NCI-H2107 (cell line): ENCODE data around the gene GFOD1.

Experiments
- DNase-seq: peaks from one replicate; lab custom pipeline; 2025; lab: John Stamatoyannopoulos, UW

Gene GFOD1

DNA sequence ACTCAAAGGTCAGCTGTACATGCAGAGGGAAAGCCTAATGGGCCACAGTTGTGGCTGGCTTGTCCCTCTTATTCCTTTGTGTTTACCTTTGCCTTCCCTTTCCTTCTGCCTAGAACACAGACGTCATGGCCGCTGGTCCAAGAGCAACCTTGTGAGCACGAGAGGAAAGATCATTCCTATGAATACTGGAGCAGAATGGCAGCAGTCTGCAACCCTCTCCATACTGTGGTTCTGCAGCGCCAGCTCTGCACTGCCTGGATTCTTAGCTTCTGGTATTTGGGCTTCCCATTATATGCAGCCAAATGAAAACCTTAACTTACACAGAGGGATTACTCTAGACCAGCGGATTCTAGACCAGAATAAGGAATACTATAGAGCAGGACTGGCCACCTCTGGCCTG, 171.5 kb downstream of the GFOD1 start:
- no peak for DNase-seq

DNA sequence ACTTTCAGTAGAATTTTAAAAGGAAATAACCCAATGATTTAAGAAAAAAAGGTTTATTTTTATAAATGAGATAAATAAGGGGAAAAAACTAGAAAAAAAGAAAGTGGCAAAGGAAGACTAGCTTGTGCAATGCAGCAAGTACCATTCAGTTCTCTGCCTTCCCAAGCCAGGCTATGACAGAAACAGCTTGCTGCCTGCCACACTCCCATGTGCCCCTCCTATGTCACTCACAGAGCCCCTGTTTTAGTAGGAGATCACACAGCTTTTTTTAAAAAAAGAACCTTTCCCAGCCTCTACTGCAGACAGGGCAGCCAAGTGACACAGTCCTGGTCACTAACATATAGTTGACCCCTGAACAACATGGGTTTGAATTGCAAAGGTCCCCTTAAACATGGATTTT, 172.6 kb downstream of the GFOD1 start:
- DNase-seq: no peak

DNA sequence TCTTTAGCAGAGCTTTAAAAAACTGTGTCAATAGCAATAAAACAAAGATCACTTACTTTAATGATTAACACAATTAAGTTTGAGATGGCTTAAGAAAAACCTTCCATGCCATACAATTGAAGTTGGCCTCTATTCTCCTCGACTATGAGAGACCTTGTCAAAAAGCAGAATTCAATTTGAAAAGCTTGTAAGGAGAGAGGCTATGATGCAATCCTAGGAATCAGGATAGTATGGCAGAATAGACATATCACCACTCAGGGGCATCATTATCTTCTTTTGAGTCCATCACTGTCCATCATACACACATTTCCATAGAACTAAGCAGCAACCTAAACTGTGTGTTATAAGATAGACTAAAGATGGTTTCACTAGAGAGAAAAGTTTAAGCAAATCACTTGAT, 176.2 kb downstream of the GFOD1 start:
- DNase-seq: no peak

DNA sequence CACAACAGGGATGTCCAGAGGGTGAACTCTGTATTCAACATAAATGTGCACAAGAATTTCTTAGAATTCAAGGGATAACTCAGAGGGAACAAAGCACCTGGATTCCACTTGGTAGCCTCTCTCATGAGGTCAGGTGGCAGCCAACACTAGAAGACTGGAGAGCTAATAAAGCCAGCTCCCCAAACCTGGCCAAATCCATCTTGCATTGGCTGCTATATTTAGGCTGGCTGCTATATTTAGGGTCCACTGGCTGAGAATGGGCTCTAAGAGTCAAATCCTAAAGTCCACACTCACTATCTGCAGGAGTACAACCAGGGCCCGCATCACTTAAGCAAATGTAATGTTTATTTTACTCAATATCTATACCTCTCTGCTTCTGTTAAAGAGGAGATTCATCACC, 179.1 kb downstream of the GFOD1 start:
- DNase-seq: no peak
